HepG2 (cell line): ENCODE measurements around the gene HCFC1. TPM values are rescaled to one million over a fixed set of nuclear protein-coding genes. Genes with fewer than 3 reads are reported as not detected.
"Not testable (repeated sequence)": the region's sequence is repeated elsewhere in the genome, so short reads cannot be mapped to it uniquely, and the experiment has no call there.

Experiments
- ATAC-seq: fragments of 200-7000 bp; cut with Tn5 transposase; 3 replicates; pipeline ENCODE4 v1.9.1; 2020; ENCODE audit warnings: mild to moderate bottlenecking, moderate library complexity
- BruUV-seq: library from RNA; stranded (reverse); fragments of 400-500 nt; replicated peaks from 2 replicates; lab custom pipeline; 2021; lab: Mats Ljungman, UMichigan
- CTCF ChIA-PET: fragments of 300-600 bp; formaldehyde crosslinking; extraction: SDS; loops from one replicate; lab custom pipeline; 2021; ENCODE audit warnings: low total read pairs, inconsistent platforms, low intra/inter-chr PET ratio; lab: Yijun Ruan, JAX
- POLR2A ChIA-PET: fragments of 350-600 bp; sonication (Branson Sonifier 250); formaldehyde crosslinking; loops from one replicate; lab custom pipeline; 2020; ENCODE audit warnings: antibody characterized with exemption, inconsistent platforms; lab: Yijun Ruan, JAX
- DNase-seq: peaks from one replicate; pipeline ENCODE4 v3.0.0-alpha.2; 2015; ENCODE audit warnings: low spot score
- FAIRE-seq: peaks from 3 replicates; lab custom pipeline; 2011; peaks lifted over from hg19 to GRCh38; lab: Jason Lieb, UNC
- H2AFZ ChIP-seq: one replicate; pipeline ENCODE4 v1.6.1; 2011; ENCODE audit warnings: low read length, inconsistent platforms
- H3K27ac ChIP-seq: fragments of 300-600 bp; 3 replicates; pipeline ENCODE4 v1.8.0; 2011; ENCODE audit warnings: mixed run types, mild to moderate bottlenecking, mixed read lengths, low read length, inconsistent platforms; ENCODE audit not compliant: insufficient read depth; ENCODE audit errors: extremely low read length
- H3K27me3 ChIP-seq, 2 experiments: fragments of 200-600 bp in 1 of 2; 2 replicates in 1 of 2; 3 replicates in 1 of 2; pipeline versions ENCODE4 v1.6.0 to v1.8.0; 2011; ENCODE audit warnings: low read length in 2 of 2, mild to moderate bottlenecking in 2 of 2, moderate library complexity in 2 of 2, inconsistent platforms in 1 of 2; ENCODE audit not compliant: insufficient read depth in 2 of 2, control insufficient read depth in 1 of 2
- H3K36me3 ChIP-seq, 2 experiments: fragments of 200-600 bp in 1 of 2; replicated peaks in 1 of 2; 2 replicates in 1 of 2; 3 replicates in 1 of 2; pipeline versions ENCODE4 v1.5.1 to v1.8.0; 2011; ENCODE audit warnings: low read length in 2 of 2, inconsistent platforms in 1 of 2; ENCODE audit not compliant: insufficient read depth in 2 of 2, control insufficient read depth in 1 of 2
- H3K4me1 ChIP-seq: 2 replicates; pipeline ENCODE4 v1.5.1; 2012; ENCODE audit warnings: low read length, inconsistent platforms; ENCODE audit not compliant: insufficient read depth
- H3K4me2 ChIP-seq: 2 replicates; pipeline ENCODE4 v1.6.0; 2011; ENCODE audit warnings: low read depth, low read length, inconsistent platforms
- H3K4me3 ChIP-seq, 3 experiments: fragments of 200-600 bp in 1 of 3; sonication (generic), shearing (Covaris generic) in 1 of 3; replicated peaks in 1 of 3; 2 replicates each; pipeline ENCODE4 v1.5.1; 2011 to 2016; ENCODE audit warnings: low read length in 3 of 3, inconsistent platforms in 2 of 3, low read depth in 2 of 3, mild to moderate bottlenecking in 2 of 3, control low read depth in 1 of 3, mixed read lengths in 1 of 3; ENCODE audit not compliant: insufficient read depth in 1 of 3
- H3K79me2 ChIP-seq: one replicate; pipeline ENCODE4 v1.6.1; 2011; ENCODE audit warnings: low read length, inconsistent platforms; ENCODE audit not compliant: insufficient read depth
- H3K9ac ChIP-seq: 2 replicates; pipeline ENCODE4 v1.6.0; 2011; ENCODE audit warnings: mild to moderate bottlenecking, low read depth, low read length, inconsistent platforms; ENCODE audit not compliant: insufficient read depth
- H3K9me3 ChIP-seq: 2 replicates; pipeline ENCODE4 v1.5.1; 2012; ENCODE audit warnings: mild to moderate bottlenecking, low read length
- H4K20me1 ChIP-seq: 2 replicates; pipeline ENCODE4 v1.6.0; 2011; ENCODE audit warnings: inconsistent platforms, mild to moderate bottlenecking, low read length, moderate library complexity; ENCODE audit not compliant: insufficient read depth
- ARID5B ChIP-seq: IDR thresholded peaks from 2 replicates; pipeline ENCODE4 v1.4.0; 2020; ENCODE audit warnings: mild to moderate bottlenecking, missing genetic modification reagents
- ASH2L ChIP-seq: fragments of 300-600, 200-600 bp; sonication (generic); IDR thresholded peaks from 2 replicates; pipeline ENCODE4 v1.7.0; 2017; ENCODE audit warnings: low read depth, mild to moderate bottlenecking, moderate library complexity, mixed read lengths, low read length; ENCODE audit not compliant: insufficient read length
- DRAP1 ChIP-seq: IDR thresholded peaks from 2 replicates; pipeline ENCODE4 v1.6.1; 2016; ENCODE audit warnings: missing genetic modification reagents, missing compliant biosample characterization
- HNF4A ChIP-seq: sonication (generic); formaldehyde crosslinking; IDR thresholded peaks from 2 replicates; pipeline ENCODE4 v1.4.0; 2020; ENCODE audit warnings: missing genetic modification reagents
- IKZF1 ChIP-seq: fragments of 450-650 bp; IDR thresholded peaks from 2 replicates; pipeline ENCODE4 v1.7.1; 2016
- NFATC3 ChIP-seq: sonication (generic); formaldehyde crosslinking; IDR thresholded peaks from 2 replicates; pipeline ENCODE4 v1.5.1; 2020; ENCODE audit warnings: mild to moderate bottlenecking, missing genetic modification reagents
- NFE2L2 ChIP-seq: fragments of 150-350 bp; IDR thresholded peaks from 2 replicates; pipeline ENCODE4 v1.6.1; 2014; ENCODE audit warnings: low read length
- SAP130 ChIP-seq: IDR thresholded peaks from 2 replicates; pipeline ENCODE4 v1.6.1; 2016; ENCODE audit warnings: low read depth
- ZNF639 ChIP-seq: conservative IDR thresholded peaks from 2 replicates; pipeline ENCODE4 v1.6.1; 2018; ENCODE audit warnings: missing genetic modification reagents
- ZNF674 ChIP-seq: sonication (generic); formaldehyde crosslinking; IDR thresholded peaks from 2 replicates; pipeline ENCODE4 v1.5.0; 2020; ENCODE audit warnings: low read depth, mild to moderate bottlenecking, missing genetic modification reagents
- ZNF703 ChIP-seq: sonication (generic); formaldehyde crosslinking; IDR thresholded peaks from 2 replicates; pipeline ENCODE4 v1.5.1; 2020; ENCODE audit warnings: missing genetic modification reagents, mild to moderate bottlenecking, moderate library complexity, borderline replicate concordance
- ZNF775 ChIP-seq: sonication (generic); formaldehyde crosslinking; IDR thresholded peaks from 2 replicates; pipeline ENCODE4 v1.4.0; 2020; ENCODE audit warnings: missing genetic modification reagents, mild to moderate bottlenecking, moderate library complexity, borderline replicate concordance
- WGBS: methylation state at CpG from one replicate; pipeline ENCODE4 v1.1.6; 2017; ENCODE audit warnings: low lambda C conversion rate; 5-methylcytosine and 5-hydroxymethylcytosine counted together
- in situ Hi-C: cut with HindIII; loops from 2 replicates; pipeline ENCODE4 v1.10.0; 2017; ENCODE audit warnings: low pct_unique_long_range_greater_than_20kb; ENCODE audit not compliant: extremely low pct_ligation_motif_present
- intact Hi-C: fragments of 100-400 bp; cut with micrococcal nuclease; formaldehyde crosslinking; loops from one replicate; pipeline ENCODE4 v1.10.0; 2022; ENCODE audit not compliant: unreplicated experiment
- polyA plus RNA-seq, 8 experiments: library from polyadenylated mRNA; depleted of rRNA in 3 of 8; stranded (reverse) in 7 of 8; unstranded in 1 of 8; fragments of >200 nt; fragmentation: Illumina TruSeq in 4 of 8; extraction: Trizol in 4 of 8; gene quantifications; 2 replicates each; pipeline versions ENCODE4 v1.2.1 to v1.2.3, GENCODE V29; 2011 to 2016; ENCODE audit warnings: low read depth in 4 of 8, missing spikeins in 1 of 8, mixed read lengths in 1 of 8; ENCODE audit not compliant: insufficient read depth in 1 of 8
- total RNA-seq, 5 experiments: library from RNA; depleted of rRNA; stranded (reverse); fragments of >200 nt; fragmentation: Illumina TruSeq; extraction: Trizol; gene quantifications; 2 replicates each; pipeline ENCODE4 v1.2.3, GENCODE V29; 2016; ENCODE audit warnings: low read depth in 1 of 5

The HCFC1 gene
- total and polyA plus RNA-seq, 2 of the 13 experiments (the other 11 are each of a cell fraction or from before 2014, with no cell fraction given): 5.8 to 17.8 TPM

GRCh38 chrX:153980394-153980793 lies 8.8 kb upstream of the HCFC1 start:
- ATAC-seq, H3K27me3 ChIP-seq, H2AFZ ChIP-seq, H3K9ac ChIP-seq, H3K4me2 ChIP-seq, H4K20me1 ChIP-seq, H3K4me3 ChIP-seq, H3K79me2 ChIP-seq, BruUV-seq, POLR2A ChIA-PET, intact Hi-C loops, H3K27ac ChIP-seq, H3K36me3 ChIP-seq, in situ Hi-C loops, H3K9me3 ChIP-seq, CTCF ChIA-PET, DNase-seq: not testable (repeated sequence)
- peaks cover 12% of the 10 kb centered on the region for H3K4me1 ChIP-seq
- FAIRE-seq: peak; percentile 88
- WGBS: 70% methylated on average over 3 of the region's 10 CpGs

- ATAC-seq: peak; percentile 2; the same call in 1 of the 3 replicates
- DNase-seq: peak; percentile 67
- peak overlapping the region; percentile 80 for H3K4me2 ChIP-seq
- no peak overlapping the region for H2AFZ ChIP-seq
- peaks cover under 1% of the 10 kb centered on the region; the same call in 1 of the 2 replicates for H4K20me1 ChIP-seq
- peaks cover 19% of the 10 kb centered on the region for H3K79me2 ChIP-seq
- no TSS peak for BruUV-seq
- in situ Hi-C loops (loop anchor here (5.0 kb wide), 1 partner anchor 37 kb away; no protein-coding TSS in a partner anchor), intact Hi-C loops (no loop called here)
- H3K4me3 ChIP-seq: peak overlapping the region in 1 of 3 experiments; percentile 90; a peak in 2 of 6 replicates
- FAIRE-seq: peak; percentile 97
- H3K36me3 ChIP-seq: no peaks in the 10 kb centered on the region
- no peaks in the 10 kb centered on the region; a peak in 1 of 5 replicates for H3K27me3 ChIP-seq
- H3K9me3 ChIP-seq: no peaks in the 10 kb centered on the region
- ChIA-PET POLR2A (interaction anchor here (1.2 to 6.3 kb wide), 3 partner anchors 10 to 39 kb away, joined by 4 to 54 read pairs (median 5); no protein-coding TSS in a partner anchor), CTCF (no interaction called here)
- peaks cover 26% of the 10 kb centered on the region for H3K4me1 ChIP-seq
- 44% methylated on average over 1 of the region's 3 CpGs for WGBS
- peak overlapping the region; percentile 95 for H3K27ac ChIP-seq
- H3K9ac ChIP-seq: peak overlapping the region; percentile 49; the same call in 1 of the 2 replicates
- TF ChIP-seq ZNF775: no peak
- TF ChIP-seq DRAP1 (CRISPR knock-in tag): no peak
- TF ChIP-seq ASH2L: peak; percentile 30
- TF ChIP-seq ZNF703 (CRISPR knock-in tag): no peak
- TF ChIP-seq ARID5B (CRISPR knock-in tag): 0 out of 2 replicates have a peak, but pooled peaks have one; percentile 14
- TF ChIP-seq IKZF1: no peak
- no peak for TF ChIP-seq ZNF639 (CRISPR knock-in tag)
- peak; percentile 31; the same call in 1 of the 2 replicates for TF ChIP-seq SAP130 (CRISPR knock-in tag)
- peak; percentile 74 for TF ChIP-seq HNF4A (CRISPR knock-in tag)
- no peak for TF ChIP-seq ZNF674
- no peak for TF ChIP-seq NFE2L2
- no peak for TF ChIP-seq NFATC3
Measured at GRCh38 chrX:153974726-153975286, 3.2 kb upstream of the HCFC1 start.
